ENCODE results near the gene FGF14.

DNA sequence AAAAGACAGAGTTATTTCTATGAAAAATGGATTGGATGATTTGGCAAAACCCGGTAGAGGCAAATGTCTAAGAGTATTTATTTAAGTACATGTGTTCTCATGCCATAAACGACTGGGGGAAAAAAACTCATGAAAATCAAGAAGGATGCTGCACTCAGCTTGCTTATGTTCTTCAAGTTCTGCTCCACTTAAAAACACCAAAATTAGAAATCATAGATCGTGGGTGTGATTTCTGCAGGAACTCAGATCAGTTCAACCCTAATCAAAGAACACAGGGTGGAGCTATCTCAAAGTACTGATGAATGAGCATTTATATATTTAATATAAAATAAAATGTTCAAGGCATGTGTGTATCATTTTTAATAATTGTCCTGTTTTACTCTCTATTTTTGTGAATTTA lies 103.8 kb downstream of the FGF14 start:
- TF ChIP-seq YY1 (IDR thresholded peaks at IDR 0.05; ENCODE audit: insufficient read depth, insufficient read length) (no peak), ZNF274 (IDR thresholded peaks at IDR 0.05; ENCODE audit: low read depth, low read length) (no peak), SUZ12 (IDR thresholded peaks at IDR 0.05; ENCODE audit: extremely low read depth, insufficient read depth, insufficient read length) (no peak)
